Kidney capillary endothelial cell (primary cell): ENCODE measurements around the gene PSMA3.
"Not testable (repeated sequence)": the region's sequence is repeated elsewhere in the genome, so short reads cannot be mapped to it uniquely, and the experiment has no call there.

Experiments
- DNase-seq: peaks from one replicate; pipeline ENCODE4 v3.0.0-alpha.2; 2018; ENCODE audit warnings: low spot score

The PSMA3 gene

DNA sequence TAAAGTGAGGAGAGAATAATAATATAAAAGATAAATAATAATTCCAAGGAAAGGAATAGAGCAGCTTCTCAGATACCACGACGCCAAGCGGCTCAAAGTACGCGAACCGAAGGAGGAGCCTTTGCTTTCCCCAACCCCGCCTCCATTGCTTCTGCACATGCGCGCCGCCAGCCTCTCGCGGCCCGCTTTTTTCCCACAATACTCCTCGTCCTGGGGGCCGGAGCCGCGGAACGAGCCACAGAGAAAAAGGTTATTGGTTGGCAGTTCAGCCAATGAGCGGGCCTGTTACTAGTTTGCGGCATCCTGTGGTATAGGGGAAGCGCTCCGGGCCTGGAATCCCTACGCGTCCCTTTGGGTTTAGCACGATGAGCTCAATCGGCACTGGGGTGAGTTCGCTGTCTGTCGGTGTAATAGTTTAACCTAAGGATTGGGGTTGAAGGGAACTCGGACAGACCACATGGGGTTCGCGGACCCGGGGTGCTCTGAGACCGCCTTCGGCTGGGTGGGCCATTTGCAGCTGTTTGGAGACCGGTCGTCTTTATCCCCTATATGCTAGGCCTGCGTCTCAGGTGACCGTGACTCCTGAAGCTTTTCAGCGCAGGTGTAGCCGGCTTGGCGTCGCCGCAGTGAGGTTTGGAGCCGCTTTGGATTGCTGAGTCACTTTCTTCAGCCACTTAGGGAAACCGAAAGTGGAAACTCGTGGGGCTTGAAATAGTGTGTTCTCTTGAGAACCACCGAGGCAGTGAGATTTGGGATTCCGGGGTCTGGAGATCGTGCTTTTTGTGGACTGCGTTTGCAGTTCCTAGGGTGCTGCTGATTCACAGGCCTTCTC is at the start of gene PSMA3:
Gene PSMA3 (plus strand): TSS at position 288 of the 832 bp plus-strand sequence. CDS start 78 bp downstream, at position 366.
- DNase-seq = peak; percentile 96

DNA sequence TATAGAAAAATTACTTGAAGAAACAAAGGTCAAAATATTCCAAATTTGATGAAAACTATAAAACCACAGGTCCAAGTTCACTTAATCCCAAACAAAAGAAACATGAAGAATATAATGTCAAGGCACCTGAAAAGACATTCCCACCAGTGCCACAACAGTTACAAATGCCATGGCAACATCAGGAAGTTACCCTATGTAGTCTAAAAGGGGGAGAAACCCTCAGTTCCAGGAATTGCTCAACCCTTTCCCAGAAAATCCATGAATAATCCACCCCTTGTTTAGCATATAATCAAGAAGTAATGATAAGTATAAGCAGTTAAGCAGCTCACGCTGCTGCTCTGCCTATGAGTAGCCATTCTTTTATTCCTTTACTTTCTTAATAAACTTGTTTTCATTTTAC is 48.4 kb upstream of the PSMA3 start:
- DNase-seq = no peak

DNA sequence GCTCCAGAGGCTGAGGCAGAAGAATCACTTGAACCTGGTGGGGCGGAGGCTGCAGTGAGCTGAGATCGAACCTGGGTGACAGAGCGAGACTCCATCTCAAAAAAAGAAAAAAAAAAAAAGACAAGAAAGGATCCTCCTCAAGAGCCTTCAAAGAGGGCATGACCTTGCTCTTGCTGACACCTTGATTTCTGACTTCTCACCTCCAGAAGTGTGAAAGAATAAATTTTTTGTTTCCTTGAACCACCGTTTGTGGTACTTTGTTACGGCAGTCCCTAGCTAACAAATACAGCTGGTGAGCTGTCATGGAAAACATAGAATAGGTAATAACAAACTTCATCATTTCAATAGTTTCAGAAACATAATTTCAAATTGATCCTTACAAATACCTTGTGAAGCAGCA is 46.6 kb upstream of the PSMA3 start:
- DNase-seq = no peak

DNA sequence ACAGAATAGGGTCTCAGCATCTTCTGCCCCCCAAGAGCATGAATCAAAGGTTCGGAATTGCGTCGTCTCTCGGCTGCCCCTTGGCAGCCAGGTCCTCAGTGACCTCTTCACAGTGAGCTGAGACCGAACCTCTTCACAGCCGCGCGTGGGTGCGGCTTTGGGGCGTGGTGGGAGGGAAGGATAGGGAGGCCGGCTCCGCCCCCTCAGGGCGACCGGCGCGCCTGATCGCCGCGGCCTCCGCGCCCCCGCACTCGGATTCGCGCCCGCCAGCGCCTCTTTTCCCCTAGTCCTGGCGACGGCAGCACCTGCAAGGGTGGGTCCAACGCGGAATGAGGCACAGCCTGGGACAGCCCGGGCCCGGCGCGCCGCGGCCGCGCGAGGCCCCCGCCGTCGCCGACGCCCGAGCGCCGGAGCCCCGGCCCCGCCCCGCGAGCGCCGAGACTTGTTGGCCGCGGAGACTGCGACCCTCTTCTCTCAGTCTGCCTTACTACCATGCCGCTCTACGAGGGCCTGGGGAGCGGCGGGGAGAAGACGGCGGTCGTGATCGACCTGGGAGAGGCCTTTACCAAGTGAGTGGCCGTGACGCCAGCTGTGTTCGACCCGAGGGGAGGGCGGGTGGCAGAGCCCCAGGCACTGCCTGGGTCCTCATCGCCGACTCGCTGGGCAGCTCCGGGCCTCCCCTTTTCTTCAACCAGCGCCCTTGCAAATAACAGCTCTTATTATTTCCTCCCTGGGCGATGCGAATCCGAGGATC is 44.7 kb upstream of the PSMA3 start, which contains the start of gene ACTR10:
Gene ACTR10 (plus strand): TSS at position 424 of the 754 bp plus-strand sequence. CDS start 69 bp downstream, at position 493.
- peak; percentile 67 for DNase-seq

DNA sequence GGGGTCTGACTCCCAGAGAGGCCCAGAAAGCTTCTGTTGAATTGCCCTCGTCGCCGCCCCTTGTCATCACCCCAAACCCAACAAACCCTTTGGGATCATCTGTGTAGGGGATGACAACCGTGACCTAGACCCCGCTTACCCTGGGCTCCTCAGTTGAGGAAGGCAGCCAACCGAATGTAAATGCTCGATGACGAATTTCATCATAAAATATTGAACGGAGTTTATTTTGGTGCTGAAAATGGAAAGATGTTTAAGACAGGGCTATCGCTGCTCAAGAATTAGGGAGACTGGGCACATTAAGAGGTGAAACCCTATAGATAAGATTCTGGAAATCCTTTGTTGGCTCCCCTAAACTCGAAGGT is 44.2 kb upstream of the PSMA3 start:
- peak; percentile 32 for DNase-seq

DNA sequence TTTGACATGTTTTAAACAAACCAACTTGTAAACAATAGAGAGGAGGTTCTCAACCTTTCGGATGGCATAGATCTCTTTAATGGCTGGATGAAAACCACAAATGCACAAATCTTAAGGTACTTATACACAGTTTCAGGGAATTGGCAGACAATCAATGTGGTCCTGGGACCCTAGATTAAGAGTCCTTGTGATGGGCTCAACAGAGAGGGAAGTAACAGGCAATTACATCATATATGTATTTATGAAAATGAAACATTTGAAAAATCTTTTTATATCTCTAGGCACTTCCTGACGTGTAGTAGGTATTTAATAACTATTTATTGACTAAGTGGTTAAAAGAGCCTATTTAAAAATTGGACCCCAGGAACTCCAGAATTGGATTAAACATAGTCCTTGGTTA is 43.8 kb upstream of the PSMA3 start:
- DNase-seq = peak; percentile 4

DNA sequence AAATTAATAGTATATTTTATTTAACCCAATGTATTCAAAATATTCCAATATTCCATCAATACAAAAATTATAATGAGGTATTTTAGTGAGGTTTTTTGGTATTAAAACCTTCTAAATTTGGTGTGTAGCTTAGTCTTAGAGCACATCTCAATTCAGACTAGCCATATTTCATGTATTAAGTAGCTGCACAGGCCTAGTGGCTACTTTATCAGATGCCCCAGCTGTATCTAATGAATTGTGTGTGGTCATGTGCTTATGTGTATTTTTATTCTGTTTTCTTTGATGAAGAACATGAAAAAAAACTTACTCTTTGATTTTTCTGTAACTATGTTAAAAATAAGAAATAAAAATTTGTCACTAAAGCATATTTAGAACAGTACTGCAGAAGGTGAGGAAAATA is 31.5 kb upstream of the PSMA3 start:
- DNase-seq = no peak

DNA sequence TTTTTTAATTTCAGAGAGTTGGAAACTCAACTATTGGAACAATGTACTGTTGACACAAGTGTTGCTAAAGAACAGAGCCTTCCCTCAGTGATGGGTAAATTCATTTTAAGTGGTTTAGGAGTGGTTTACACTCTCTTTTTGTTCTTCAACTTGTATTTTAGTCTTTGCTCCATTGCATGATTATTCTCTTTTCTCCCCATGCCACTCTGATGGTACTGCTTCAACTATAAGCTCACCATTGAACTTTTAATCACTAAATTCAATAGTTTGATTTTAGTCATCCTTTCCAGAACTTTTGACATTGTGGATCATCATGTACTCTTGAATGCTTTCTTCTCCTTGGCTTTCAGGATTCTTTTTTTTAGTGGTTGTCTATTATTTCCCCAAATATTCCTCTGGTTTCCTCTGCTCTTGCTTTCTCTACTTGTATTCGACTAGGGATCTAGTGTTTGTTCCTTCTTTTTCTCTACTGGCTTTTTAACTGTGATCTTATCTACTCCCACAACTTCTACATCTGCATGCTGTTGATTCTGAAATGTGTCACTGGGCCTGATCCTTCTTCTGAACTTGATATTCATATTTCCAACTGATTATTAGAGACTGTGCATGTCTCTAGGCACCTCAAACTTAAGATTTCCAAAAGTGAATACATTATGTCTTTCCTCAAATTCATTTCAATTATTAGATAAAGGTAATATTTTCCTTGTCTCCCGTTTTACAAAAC is 29.3 kb upstream of the PSMA3 start:
- DNase-seq = no peak

DNA sequence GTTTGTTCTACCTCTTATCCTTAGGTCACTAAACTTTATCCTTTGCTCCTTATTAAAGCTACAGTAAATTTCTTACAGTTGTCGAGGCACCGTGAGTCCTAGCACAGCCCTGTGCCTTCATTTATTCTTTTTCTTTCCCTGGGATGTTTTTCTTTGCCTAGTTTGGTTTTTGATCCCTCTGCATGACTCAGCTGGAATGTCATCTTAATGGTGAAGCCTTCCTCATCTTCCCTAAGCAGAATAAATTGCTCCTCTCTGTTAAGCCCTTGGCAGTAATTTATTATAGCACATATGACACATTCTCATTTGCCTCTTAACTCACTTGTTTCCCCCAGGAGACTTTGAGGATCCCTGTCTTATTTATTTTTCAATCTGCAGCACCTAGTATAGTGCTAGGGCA is 28.1 kb upstream of the PSMA3 start:
- no peak for DNase-seq

DNA sequence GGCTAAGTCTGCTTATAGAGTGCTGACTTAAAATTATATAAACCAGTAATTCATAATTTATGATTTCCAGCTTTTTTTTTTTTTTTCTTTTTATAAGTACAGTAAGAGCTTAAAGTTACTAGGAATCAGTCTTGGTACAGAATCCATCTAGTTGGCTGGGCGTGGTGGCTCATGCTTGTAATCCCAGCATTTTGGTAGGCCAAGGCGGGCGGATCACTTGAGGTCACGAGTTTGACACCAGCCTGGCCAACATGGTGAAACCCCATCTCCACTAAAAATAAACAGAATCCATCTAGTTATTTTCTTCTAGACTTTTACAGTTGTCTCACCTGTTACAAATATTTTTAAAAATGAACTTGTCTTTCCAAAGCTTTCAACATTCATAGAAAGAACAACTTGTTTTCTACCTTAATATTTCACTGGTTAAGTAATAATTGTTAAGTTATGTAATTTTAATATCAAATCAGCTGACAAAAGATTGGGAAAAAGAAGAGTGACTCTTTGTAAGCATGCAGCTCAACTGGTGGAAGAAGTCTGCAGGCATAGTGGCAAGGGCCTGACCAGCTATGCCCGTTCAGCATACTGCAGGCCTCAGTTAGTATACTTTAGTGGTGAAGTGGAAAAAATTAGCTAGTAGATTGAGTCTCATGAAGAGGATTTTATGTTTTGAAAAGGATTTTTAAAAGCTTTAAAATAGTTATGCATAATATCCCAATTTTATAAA is 17.4 kb upstream of the PSMA3 start:
- no peak for DNase-seq

DNA sequence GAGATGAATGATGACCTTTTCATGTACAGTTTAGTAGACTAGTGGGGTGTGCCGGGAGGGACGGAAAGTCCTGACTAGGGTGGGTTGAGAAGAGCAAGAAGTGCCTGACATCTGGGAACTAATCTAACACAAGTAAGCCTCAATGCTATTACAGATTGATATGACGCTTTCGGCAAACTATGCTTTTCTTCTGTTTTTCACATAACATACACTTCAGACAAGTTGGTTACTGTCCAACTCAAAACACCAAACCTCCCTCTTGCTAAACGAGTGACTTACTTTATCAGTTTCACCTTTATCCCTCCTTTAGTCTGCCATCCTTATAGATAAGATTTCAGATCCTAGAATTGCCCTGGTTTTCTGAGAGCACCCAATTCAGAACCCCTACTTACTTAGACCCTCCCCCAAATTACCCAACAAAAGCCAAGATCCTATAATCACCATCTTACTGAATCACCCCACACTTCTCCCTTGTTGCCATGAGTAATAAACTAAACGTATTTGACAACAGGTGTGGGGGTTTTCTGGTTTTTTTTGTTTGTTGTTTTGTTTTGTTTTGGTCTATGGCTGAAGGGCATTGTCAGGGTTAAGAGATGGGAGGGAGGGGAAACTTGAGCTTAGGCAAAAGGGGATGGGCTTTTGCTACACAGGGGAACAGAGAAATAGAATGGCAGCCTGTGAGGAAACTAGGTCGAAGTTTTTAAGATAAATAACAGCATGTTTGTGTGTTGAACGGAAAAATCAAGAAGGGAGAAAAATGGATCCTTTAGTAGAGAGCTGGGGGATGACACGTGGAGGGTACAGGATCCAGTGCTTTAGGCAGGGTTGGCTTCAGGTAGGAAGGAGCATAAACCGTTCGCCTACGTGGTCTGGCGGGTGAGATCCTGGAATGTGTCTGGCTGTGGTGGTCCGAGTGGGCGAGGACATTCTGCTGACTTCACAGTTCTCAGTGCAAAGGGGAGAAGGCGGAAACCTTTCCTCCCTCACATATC is 6.1 kb upstream of the PSMA3 start:
- no peak for DNase-seq

DNA sequence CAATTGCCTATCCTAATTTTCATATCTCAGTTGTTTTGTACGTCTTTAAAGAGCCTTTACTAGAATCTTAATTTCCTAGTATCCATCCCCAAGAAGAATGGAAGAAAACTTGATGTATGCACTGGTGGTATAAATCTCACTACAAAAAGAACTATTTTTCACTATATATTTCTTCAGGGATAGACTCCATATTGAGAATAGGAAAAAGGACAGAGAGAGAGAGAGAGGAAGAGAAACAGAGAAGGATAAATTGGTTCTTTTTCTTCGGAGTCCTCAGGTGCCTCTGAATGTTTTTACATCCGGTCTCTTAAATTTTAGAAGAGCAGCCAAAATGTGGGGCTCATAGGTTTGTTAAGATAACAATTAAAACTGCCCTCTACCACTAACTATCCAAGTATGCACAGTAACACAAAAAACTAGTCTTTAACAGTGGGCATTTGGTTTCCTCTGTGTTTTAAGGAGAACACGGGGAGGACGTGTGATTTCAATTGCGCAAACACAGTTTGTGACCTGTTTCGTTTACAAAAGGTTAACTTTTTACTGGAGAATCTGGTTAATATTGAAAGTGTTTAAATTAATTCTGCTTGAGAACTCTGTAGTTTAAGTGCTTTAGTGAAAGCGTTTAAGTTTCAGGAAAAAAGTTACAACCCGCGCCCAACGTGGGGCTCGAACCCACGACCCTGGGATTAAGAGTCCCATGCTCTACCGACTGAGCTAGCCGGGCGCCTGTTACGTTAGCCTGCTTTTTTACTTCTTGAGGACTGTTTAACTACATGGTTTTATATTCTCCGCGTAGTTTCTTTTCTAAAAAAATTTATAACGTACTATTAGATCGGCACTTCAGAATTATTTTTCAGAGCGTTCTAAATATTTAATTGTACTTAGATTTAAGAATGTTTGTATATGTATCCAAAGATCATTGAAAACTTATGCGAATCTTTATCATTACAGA is 5.1 kb upstream of the PSMA3 start:
- peak; percentile 71 for DNase-seq

DNA sequence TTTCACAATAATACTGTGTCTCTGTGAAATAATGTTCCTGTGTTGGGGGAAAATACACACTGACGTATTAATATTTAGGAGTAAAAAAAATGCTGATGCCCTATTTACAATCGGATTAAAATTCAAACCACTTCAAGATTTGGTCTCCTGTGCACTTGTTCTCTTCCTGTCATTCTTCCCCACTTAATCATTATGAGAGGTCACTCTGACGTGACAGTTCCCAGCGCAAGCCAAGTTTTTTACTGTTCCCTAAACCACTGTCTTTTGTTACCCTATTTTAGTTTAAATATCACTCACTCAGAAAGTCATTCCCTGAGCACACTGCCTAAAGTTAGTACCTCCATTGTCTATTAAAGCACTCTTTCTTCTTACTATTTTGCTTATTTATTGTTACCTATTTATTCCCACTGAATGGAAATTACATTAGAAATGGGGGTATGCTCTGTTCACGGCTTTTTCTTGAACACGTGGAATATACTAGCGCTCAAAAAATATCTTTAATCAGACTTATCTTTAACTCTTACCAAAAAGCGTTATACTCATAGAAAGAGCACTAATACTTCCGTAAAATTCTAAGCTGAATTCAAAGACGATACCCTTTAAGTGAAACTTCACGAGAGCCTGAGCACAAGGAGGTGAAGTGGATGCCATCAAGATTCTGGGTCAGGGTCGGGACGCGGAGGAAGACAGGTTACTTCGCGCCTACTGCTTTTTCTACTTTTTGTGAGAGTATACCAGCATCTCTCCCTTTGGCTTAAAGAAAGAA is 670 bp upstream of the PSMA3 start:
- DNase-seq = no peak

DNA sequence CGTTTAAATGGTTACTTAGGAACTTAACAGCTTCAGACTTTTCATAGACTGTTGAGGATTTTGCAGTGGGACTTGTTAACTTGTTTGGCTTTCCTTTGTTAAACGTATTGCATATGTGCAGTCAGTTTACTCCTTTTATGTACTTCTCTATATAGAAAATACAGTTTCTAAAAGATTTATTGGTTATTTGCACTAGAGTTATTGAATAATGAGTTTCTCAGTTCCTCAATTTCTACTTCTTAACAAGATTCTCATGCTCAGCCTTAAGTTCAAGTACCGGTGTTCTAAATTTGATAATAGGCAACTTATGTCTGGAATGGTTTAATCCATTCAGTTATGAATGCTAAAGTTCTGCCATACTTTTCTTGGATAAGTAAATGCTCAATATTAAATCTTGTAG is 919 bp downstream of the PSMA3 start:
- DNase-seq = peak; percentile 22

DNA sequence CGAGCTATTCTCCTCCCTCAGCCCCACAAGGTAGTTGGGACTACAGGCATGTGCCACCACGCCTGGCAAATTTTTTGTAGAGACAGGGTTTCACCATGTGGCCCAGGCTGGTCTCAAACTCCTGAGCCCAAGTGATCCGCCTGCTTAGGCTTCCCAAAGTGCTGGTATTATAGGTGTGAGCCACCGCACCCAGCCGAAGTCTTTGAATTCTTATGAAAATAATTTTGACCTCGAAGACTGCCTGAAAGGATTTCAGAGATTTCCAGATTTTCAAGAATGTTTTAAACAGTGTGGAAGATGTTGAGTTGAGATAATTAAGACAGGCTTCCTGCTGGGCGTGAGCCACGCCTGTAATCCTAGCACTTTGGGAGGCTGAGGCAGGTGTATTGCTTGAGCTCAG is 5.0 kb downstream of the PSMA3 start:
- DNase-seq = no peak

DNA sequence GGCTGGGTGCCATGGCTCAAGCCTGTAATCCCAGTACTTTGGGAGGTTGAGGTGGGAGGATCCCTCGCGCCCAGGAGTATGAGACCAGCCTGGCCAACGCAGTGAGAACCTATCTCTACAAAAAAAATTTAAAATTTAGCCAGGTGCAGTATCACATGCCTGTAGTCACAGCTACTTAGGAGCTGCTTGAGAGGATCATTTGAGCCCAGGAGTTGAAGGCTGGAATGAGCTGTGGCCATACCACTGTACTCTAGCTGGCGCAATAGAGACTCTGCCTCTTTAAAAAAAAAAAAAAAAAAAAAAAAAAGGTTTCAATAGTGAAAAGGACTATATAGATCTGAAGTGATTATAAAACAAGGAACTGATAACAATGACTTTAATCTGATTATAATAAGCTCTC is 13.5 kb downstream of the PSMA3 start:
- DNase-seq = no peak

DNA sequence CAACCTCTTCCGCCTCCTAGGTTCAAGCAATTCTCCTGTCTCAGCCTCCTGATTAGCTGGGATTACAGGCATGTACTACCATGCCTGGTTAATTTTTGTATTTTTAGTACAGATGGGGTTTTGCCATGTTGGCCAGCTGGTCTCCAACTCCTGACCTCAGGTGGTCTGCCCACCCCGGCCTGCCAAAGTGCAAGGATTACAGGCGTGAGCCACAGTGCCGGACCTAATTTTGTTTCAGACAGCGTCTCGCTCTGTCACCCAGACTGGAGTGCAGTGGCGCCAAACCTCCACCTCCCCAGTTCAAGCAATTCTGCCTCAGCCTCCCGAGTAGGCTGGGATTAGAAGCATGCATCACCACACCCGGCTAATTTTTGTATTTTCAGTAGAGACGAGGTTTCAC is 17.4 kb downstream of the PSMA3 start:
- DNase-seq = not testable (repeated sequence)

DNA sequence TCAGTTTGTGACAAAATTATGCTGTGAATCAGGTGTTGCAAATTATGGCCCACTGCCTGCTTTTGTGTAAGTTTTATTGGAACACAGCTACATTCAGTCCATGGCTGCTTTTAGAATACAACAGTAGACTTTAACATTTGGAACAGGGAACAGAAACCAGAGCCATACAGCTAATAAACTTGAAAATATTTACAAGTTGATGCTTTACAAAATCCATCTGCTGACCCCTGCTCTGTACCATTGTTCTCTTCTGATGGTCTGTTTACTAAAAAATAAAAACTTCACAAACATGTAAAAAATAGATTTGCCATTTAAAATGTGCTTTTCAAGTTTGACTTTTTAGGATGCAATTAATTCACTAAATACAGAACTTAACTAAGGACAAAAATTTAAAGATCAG is 20.8 kb downstream of the PSMA3 start:
- no peak for DNase-seq

DNA sequence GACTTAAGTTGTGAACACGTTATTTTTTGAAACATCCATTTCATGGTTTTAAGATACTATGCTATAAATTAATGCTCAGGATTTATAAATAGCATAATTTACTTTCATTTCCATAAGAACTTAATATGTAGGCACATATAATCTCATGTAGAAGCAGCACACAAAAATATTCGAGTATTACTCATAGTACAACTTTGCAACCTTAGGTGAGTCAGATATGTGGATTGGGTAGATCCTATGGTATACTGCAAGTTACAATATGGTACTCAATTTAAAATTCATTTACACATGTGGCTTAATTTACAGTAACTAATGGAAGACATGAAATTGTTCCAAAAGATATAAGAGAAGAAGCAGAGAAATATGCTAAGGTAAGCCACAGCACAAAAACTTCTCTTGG is 26.0 kb downstream of the PSMA3 start:
- DNase-seq = no peak
